HG02610 (cell line): ENCODE measurements around the gene SHC1.

Experiments
- ATAC-seq: cut with Tn5 transposase; IDR thresholded peaks from one replicate; pipeline ENCODE4 v1.9.1; 2021; ENCODE audit warnings: mild to moderate bottlenecking, moderate library complexity; ENCODE audit not compliant: unreplicated experiment

The SHC1 gene

DNA sequence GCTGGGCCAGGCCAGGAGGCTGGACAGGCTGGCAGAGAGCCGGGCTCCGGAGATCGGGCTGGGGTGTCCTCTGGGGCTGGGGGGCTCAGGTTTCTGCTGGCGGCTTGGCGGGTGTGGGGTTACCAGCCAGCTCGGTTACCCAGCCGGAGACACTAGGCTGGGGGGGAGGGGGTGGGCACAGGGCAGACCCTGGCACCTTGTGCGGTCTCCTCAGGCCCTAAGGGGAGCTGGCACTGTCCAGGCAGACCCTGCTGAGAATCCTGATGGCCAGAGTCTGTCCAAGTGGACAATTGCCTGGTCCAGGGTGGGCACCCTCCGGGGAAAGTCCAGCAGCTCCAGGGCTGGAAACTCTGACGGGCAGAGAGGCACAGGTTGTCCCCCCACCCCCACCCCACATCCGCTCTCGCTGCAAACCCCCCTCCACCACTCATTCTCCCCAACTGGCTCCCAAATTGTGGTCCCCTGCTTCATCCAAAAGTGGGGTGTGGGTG is 38.7 kb upstream of the SHC1 start:
- ATAC-seq, result no peak

- no peak for ATAC-seq
Measured at GRCh38 chr1:155008015-155008941, 37.7 kb upstream of the SHC1 start.

DNA sequence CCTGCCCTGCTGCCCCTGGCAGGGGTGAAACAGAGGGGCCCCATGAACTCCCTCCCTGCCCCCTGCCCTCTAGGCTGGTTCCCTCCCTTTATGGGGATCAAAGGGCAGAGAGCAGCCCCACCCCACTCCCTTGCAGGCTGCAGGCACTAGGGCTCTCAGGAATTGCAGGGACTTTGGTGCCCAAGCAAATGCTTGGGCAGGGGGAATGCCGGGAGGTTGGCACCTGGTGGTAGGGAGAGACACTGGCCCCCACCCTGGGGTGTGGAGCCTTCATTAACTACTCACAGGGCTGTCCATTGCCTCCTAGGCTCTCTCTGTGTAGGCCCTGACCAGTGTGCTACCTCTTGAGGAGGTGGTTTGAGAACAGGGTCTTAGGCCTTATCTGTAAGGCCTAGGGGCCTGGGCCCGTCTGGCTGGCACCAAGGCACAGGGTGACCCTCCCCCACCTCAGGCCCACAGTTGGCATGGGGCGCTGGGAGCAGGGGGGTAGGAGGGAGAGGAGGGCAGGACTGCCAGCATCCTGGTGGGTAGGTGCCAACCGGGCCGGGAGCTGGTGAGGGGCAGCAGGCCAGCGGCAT is 36.8 kb upstream of the SHC1 start:
- ATAC-seq, result no peak

- no peak for ATAC-seq
Measured at GRCh38 chr1:155006601-155007101, 36.1 kb upstream of the SHC1 start.

GRCh38 chr1:155005076-155006011 is 34.8 kb upstream of the SHC1 start:
- no peak for ATAC-seq

DNA sequence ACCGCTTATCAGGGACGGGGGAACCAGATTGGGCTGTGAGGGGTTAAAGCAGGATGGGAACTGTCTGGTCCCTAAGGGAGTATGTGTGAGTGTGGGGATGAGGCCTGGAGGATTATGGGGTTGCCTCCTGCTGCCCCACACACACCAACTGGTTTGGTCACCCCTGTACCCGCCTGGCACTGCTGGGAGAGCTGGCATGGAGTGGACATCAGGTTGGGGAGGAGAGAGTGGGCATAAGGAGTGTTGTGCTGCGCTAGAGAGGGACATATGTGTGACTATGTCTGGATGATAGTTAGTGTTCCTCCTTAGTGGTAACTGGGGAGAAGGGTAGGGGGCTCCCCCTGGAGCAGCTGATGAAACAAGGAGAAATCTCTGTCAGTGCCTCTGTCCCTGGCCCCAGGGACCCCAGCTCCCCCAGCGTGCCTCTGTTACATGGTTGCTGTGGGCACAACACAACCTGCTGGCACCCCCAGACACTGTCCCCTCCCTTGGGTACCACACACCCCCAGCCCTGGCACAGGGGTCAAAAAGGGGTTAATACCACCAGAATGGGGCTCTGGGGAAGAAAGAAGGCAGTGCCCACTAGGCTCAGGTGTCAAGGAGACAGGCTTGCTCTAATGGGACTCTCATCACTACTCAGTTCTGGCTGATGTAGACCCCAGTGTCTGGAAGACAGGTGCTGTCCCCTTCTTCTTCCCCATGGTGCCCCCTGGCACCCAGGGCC is 34.0 kb upstream of the SHC1 start:
- ATAC-seq, result no peak

DNA sequence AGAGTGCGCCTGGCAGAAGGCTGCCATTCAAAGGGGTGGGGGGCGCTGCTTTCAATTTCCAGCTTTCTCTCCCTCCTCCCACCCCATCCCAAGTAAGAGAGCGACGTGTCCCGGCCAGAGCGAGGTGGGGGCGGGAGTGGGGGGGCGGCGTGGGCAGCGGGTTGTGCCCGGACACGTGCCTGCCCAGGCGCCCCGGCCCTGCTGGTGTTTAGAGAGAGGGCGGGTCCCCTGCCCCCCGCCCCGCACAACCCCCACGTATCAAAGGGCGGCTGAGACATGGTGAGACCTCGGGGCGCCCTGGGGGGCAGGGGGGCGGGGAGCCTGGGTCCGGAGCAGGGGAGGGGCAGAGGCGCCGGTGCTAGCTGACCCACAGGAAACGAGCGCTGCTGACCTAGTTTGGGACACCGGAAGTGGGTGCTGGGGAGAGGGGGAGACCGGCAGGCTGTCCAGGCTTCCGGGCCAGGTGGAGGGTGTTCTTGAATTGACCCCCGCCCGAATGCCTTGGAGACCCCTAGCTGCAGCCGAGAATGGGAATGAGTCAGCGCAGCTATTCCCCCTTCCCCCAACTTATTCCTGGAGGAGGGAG is 33.3 kb upstream of the SHC1 start:
- no peak for ATAC-seq

- no peak for ATAC-seq
Measured at GRCh38 chr1:155003227-155003765, 32.7 kb upstream of the SHC1 start.

DNA sequence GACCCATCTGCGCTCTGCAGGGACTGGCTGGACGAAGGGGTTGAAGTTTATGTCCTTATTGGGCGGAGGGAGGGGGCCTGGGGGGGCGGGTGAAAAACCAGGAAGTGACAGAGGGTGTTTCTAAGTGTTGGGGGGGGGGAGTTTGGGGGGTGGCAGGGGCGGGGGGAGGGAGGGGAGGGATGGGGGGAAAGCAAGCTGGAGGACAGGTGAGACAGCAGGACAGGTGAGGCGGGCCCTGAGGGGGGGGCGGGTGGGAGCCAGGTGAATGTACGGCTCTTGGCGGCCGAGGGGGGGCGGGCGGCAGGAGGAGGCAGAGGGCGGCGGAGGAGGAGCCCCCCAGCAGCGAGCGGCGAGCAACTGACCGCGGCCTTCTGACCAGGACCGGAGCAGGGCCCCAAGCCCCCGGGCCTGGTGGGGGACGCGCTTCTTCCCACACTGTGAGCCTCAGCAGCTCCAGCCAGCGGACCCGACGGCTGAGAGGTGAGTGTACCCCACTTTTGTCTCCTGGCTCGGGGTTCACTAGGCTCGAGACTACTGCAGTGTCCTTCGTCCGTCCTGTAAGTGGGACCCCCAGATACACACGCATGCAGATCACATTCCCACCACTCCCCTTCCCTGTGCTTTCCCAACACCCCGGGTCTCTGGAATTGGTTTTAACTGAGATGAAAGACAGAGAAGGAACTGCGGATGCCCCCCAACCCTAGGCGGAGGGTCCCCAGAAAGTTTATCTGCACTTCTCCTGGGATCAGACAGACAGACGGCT is 32.1 kb upstream of the SHC1 start, which contains the start of gene ZBTB7B:
Gene ZBTB7B, plus strand, starts transcription at position 339 of the 763 bp plus-strand sequence. CDS start 11,859 bp downstream, outside the sequence.
- no peak for ATAC-seq

DNA sequence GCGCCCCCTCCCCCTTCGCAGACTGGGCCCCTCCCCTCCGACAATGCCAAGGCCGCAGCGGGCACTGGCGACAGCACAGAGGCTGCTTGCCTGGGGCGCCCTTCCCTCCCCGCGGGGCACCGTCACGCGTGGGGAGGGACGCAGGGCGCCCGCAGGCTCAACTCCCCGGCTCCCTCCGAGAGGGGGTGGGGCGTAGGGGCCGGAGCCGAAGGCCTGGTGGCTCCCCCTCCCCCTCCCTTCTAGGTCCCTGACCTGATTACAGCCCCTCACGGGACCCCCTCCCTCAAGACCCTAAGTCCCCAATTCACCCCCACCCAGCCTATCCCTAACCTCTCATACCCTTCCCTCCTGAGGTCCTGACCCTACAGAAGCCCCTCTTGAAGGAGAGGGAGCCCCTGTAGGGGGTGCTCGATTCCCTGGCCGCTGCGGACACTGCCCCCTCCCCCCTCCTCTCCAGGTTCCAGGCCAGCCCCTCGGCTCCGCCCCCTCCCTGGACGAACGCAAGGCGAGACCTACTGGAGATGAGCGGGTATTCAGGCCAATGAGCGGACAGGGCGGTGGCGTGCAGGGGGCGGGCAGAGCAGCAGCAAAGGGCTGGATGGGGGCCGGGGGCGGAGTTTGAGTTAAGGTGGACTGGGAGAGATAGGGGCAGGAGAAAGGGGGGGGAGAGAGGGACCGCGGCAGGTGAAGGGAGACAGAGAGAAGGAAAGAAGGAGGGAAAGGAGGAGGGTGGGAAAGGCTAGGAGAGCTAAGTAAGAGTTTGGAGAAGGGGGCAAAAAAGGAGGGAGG is 31.3 kb upstream of the SHC1 start:
- peak; percentile 64 for ATAC-seq

DNA sequence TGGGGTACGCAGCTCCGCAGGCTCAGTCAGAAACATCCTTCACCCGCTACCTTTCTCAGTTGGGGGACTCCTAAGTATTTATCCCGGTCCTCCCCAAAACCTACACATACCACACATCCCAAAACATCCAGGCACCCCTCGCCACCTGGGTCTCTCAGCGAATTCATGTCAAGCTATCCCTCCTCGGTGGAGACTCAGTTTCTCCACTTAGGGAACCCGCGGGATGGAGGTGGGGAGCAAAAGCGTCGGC is 30.8 kb upstream of the SHC1 start:
- no peak for ATAC-seq

GRCh38 chr1:155000726-155001424 is 30.3 kb upstream of the SHC1 start:
- peak; percentile 43 for ATAC-seq

DNA sequence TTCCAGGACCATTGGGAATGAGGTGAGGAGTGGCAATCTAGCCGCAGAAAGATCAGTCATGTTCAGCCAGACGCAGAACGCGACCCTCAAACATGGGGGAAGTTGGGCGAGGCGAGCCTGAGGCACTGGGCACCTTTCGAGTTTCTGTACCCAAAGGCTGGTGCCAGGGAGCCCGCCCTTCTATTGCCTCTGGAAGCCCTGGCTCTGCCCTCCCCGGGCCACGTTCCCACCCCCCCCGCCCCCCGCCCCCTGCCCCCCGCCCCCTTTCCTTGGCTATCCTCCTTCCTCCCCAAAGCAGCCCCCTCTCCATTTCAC is 29.8 kb upstream of the SHC1 start:
- no peak for ATAC-seq

DNA sequence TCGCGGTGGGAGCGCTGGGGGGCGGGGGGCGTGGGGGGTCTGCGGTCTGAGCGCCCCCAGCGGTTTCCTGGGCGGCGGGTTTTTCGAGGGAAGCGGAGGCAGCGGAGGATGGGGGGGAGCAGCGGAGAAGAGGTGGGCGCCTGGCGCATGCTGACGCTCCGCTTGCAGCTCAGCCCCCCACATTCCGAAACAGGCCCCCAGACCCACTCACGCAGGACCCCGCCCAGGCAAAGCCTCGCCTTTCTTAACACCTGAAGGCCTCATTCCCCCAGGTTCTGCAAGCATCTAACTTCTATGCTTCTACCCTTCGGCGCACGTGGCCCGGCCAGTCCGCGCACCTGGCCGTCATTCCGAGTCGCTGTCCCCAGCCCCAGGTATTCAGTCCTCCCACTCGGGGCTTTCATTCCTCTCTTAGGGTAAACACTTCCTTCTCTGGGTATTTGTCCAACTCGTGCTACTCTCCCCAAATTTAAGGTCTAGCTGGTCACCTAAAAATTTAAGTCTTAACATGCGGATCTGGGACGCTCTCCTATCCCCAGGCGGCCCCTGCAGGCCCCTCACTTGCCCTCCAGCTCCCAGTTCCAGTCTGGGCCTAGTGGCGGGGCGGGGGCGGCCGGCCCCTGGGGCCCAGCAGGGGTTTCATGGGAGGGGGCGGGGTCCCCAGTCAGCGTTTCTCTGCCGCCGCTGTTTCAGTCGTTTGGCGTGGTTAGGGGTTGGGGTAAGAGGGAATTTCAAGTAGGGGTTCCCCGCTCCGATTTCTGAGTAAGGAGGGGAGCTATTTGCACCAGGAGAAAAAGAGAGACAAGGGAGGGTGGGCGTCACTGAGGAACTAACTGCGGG is 29.2 kb upstream of the SHC1 start:
- ATAC-seq, result no peak

GRCh38 chr1:154998818-154999570 is 28.4 kb upstream of the SHC1 start:
- no peak for ATAC-seq

DNA sequence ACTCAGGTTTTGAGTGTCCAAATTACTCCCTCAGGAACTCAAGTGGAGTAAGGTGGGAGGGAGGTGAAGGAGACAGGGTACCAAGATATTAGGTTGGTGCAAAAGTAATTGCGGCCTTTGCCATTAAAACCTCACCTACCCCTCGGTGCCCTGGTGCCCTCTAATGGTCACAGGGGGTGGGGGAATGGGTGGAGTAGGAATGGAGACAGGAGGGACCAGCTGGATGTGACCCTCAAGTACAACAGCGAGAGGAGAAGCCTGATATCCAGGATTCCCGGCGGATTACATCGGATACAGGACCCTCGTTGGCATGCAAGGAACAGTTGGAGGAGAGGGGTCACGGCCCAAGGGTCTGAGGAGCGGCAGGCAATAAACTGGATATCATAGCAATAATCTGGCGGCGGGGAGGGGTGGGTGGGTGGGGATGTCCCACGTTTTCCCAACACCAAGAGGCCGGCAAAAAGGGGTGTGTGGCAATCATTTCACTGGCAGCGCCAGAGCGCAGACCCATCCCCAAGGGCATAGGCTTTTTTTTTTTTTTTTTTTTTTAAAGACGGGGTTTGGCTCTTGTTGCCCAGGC is 27.7 kb upstream of the SHC1 start:
- ATAC-seq, result no peak
